ENCODE results near the gene METTL26.

METTL26 gene

DNA sequence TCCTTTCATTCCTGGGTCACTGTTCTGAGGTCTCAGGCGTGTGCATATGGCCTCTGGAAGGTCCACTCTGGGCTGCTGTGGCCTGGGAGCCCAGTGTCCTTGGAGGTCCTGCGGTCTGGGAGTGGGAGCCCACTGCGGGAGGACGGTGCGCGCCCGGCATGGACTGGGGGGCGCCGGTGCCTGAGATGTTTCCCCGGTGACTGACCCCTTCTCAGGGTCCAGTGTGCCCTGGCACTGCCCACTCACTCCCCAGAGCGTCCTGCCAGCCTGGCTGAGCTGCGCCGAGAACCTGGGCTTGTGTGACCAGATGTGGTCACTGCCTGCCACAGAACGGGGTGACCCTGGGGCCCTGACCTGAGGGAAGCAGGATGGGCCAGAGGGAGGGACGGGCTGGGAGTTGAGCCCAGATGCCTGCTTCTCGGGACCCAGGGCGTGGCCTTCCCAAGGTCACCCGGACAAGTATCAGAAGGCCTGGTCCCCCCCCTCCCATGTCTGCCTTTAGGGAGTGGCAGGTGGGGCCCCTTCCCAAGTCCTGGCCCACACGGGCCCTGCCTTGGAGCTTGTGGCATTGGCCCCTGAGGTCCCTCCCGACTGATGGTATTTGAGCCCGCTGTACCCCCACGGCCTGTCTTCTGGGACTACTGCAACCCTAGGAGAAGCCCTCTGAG, 38.2 kb upstream of the METTL26 start:
- in situ Hi-C loops (cut with MboI; ENCODE audit: low pct_unique_long_range_greater_than_20kb, low sequenced_read_pairs, unreplicated experiment) = no loop called here
- no peak for DNase-seq (ENCODE audit: low spot score)
- TF ChIP-seq, protein P1, sequence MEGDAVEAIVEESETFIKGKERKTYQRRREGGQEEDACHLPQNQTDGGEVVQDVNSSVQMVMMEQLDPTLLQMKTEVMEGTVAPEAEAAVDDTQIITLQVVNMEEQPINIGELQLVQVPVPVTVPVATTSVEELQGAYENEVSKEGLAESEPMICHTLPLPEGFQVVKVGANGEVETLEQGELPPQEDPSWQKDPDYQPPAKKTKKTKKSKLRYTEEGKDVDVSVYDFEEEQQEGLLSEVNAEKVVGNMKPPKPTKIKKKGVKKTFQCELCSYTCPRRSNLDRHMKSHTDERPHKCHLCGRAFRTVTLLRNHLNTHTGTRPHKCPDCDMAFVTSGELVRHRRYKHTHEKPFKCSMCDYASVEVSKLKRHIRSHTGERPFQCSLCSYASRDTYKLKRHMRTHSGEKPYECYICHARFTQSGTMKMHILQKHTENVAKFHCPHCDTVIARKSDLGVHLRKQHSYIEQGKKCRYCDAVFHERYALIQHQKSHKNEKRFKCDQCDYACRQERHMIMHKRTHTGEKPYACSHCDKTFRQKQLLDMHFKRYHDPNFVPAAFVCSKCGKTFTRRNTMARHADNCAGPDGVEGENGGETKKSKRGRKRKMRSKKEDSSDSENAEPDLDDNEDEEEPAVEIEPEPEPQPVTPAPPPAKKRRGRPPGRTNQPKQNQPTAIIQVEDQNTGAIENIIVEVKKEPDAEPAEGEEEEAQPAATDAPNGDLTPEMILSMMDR (IDR thresholded peaks at IDR 0.05; ENCODE audit: extremely low read depth, insufficient read depth, missing control alignments) = no peak

DNA sequence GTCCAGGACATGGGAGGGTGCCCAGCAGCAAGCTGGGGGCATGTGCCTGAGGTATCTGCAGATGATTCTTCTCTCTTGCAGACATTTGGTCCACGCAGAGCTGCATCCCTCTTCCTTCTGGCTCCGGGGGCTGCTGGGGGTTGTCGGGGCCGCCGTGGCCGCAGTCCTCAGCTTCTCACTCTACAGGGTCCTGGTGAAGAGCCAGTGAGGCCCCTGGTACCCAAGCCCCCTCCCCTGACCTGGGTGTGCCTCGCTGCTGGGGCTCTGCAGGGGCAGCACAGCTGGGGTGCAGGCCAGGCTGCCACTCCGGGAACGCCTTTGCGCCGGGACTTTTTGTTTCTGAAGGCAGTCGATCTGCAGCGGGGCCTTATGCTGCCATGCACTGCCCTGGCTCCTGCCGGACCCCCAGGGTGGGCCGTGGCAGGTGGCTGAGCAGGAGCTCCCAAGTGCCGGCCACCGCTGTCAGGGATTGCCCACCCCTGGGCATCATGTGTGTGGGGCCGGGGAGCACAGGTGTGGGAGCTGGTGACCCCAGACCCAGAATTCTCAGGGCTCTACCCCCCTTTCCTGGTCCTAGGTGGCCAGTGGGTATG, 37.4 kb upstream of the METTL26 start:
- no peak for DNase-seq (ENCODE audit: low spot score)
- in situ Hi-C loops (cut with MboI; ENCODE audit: low pct_unique_long_range_greater_than_20kb, low sequenced_read_pairs, unreplicated experiment) = no loop called here
- TF ChIP-seq, protein P1 (IDR thresholded peaks at IDR 0.05; ENCODE audit: extremely low read depth, insufficient read depth, missing control alignments) = no peak

DNA sequence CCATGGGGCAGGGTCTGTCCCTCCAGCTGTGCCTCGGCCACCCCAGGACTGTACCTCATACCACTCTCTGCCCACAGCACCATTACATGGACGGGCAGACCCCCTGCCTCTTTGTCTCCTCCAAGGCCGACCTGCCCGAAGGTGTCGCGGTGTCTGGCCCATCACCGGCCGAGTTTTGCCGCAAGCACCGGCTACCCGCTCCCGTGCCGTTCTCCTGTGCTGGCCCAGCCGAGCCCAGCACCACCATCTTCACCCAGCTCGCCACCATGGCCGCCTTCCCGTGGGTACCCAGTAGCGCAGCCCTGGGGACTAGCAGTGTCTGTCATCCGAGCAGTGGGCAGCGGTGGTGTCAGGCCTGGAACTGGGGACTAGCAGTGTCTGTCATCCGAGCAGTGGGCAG, 36.7 kb upstream of the METTL26 start:
- DNase-seq (ENCODE audit: low spot score) = no peak
- TF ChIP-seq, protein P1 (IDR thresholded peaks at IDR 0.05; ENCODE audit: extremely low read depth, insufficient read depth, missing control alignments) = no peak
- in situ Hi-C loops (cut with MboI; ENCODE audit: low pct_unique_long_range_greater_than_20kb, low sequenced_read_pairs, unreplicated experiment) = no loop called here

DNA sequence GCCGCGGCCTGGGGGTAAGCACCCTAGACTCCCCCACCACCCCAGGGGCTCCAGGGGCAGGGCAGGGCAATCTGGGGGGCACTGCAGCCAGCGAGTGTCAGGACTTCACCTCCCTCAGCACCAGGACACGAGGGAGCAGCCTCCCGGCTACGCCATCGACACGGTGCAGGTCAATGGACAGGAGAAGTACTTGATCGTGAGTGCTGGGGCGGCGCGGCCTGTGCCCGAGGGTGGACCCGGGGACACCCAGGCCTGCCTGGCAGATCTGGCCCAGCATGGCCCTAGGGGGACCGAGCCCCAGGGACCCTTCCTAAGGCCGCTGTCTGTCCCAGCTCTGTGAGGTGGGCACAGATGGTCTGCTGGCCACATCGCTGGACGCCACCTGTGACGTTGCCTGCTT, 36.3 kb upstream of the METTL26 start:
- no peak for DNase-seq (ENCODE audit: low spot score)
- in situ Hi-C loops (cut with MboI; ENCODE audit: low pct_unique_long_range_greater_than_20kb, low sequenced_read_pairs, unreplicated experiment) = no loop called here
- TF ChIP-seq, protein P1 (IDR thresholded peaks at IDR 0.05; ENCODE audit: extremely low read depth, insufficient read depth, missing control alignments) = no peak

DNA sequence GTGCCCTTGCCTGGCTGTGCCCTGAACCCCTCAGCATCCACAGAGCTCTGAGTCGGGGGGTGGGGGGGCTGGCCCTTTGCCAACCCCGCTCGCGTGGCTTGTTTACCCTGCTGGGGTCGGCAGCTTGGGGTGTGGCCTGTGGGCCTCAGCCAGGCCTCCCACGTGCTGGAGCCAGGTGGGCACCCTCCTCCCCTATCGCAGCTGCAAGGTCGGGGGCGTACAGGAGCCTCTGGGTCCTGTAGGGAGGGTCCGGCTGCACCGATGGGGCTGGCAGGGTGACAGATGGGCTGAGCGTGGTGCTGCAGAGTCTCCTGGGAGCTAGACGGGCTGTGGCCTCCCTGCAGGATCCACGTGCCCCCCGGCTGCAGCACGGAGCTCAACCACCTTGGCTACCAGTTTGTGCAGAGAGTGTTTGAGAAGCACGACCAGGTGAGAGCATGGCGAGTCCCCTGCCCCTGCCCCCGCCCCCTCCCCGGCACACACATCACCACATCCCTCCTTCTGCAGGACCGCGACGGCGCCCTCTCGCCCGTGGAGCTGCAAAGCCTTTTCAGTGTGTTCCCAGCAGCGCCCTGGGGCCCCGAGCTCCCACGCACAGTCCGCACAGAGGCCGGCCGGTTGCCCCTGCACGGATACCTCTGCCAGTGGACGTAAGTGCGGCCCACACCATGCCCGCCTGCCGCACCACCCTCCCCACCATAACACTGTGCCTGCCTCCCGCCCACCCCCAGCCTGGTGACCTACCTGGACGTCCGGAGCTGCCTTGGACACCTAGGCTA, 35.4 kb upstream of the METTL26 start:
- no peak for DNase-seq (ENCODE audit: low spot score)
- TF ChIP-seq, protein P1 (IDR thresholded peaks at IDR 0.05; ENCODE audit: extremely low read depth, insufficient read depth, missing control alignments) = no peak
- in situ Hi-C loops (cut with MboI; ENCODE audit: low pct_unique_long_range_greater_than_20kb, low sequenced_read_pairs, unreplicated experiment) = no loop called here

DNA sequence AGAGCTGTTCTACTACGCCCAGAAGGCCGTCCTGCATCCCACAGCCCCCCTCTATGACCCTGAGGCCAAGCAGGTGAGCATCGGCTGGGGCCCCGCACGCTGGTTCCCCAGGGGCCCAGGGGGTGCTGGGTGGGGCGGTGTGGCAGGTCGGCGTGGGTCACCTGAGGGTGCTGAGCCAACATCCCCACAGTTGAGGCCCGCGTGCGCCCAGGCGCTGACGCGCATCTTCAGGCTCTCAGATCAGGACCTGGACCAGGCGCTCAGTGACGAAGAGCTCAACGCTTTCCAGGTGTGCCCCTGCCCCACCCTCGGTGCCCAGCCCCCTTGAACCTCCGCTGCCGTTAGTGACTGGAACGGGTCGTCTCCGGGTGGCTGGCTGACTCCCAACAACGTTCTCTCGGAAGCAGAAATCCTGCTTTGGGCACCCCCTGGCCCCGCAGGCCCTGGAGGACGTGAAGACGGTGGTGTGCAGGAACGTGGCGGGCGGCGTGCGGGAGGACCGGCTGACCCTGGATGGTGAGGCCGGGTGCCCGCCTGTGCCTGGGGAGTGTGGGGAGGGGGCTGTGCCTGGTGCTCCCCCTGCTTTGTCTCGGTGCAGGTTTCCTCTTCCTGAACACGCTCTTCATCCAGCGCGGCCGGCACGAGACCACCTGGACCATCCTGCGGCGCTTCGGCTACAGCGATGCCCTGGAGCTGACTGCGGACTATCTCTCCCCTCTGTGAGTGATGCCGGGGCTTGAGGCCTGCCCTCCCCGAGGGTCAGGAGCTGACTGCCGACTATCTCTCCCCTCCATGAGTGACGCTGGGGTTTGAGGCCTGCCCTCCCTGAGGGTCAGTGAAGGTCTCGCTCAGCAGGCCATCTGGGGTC, 34.6 kb upstream of the METTL26 start:
- in situ Hi-C loops (cut with MboI; ENCODE audit: low pct_unique_long_range_greater_than_20kb, low sequenced_read_pairs, unreplicated experiment) = no loop called here
- no peak for DNase-seq (ENCODE audit: low spot score)
- TF ChIP-seq, protein P1 (IDR thresholded peaks at IDR 0.05; ENCODE audit: extremely low read depth, insufficient read depth, missing control alignments) = no peak
